Measurements from ENCODE around the gene DSCAML1.

GRCh38 chr11:117806846-117807245 is 9.8 kb upstream of the DSCAML1 start:
- TF ChIP-seq TOX (CRISPR knock-in tag; IDR thresholded peaks at IDR 0.05; ENCODE audit: borderline replicate concordance) = no peak
- TF ChIP-seq ZFP30 (CRISPR knock-in tag; IDR thresholded peaks at IDR 0.05) = no peak
- no peak for TF ChIP-seq RARB (CRISPR knock-in tag; IDR thresholded peaks at IDR 0.05)
- no peak for TF ChIP-seq GLIS3 (CRISPR knock-in tag; IDR thresholded peaks at IDR 0.05)
- TF ChIP-seq, protein P1, sequence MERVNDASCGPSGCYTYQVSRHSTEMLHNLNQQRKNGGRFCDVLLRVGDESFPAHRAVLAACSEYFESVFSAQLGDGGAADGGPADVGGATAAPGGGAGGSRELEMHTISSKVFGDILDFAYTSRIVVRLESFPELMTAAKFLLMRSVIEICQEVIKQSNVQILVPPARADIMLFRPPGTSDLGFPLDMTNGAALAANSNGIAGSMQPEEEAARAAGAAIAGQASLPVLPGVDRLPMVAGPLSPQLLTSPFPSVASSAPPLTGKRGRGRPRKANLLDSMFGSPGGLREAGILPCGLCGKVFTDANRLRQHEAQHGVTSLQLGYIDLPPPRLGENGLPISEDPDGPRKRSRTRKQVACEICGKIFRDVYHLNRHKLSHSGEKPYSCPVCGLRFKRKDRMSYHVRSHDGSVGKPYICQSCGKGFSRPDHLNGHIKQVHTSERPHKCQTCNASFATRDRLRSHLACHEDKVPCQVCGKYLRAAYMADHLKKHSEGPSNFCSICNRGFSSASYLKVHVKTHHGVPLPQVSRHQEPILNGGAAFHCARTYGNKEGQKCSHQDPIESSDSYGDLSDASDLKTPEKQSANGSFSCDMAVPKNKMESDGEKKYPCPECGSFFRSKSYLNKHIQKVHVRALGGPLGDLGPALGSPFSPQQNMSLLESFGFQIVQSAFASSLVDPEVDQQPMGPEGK (CRISPR knock-in tag; IDR thresholded peaks at IDR 0.05; ENCODE audit: borderline replicate concordance) = no peak
- TF ChIP-seq SNAI2 (CRISPR knock-in tag; IDR thresholded peaks at IDR 0.05) = no peak
- TF ChIP-seq CREB5 (CRISPR knock-in tag; IDR thresholded peaks at IDR 0.05; ENCODE audit: low read depth) = no peak
- TF ChIP-seq, protein P2, sequence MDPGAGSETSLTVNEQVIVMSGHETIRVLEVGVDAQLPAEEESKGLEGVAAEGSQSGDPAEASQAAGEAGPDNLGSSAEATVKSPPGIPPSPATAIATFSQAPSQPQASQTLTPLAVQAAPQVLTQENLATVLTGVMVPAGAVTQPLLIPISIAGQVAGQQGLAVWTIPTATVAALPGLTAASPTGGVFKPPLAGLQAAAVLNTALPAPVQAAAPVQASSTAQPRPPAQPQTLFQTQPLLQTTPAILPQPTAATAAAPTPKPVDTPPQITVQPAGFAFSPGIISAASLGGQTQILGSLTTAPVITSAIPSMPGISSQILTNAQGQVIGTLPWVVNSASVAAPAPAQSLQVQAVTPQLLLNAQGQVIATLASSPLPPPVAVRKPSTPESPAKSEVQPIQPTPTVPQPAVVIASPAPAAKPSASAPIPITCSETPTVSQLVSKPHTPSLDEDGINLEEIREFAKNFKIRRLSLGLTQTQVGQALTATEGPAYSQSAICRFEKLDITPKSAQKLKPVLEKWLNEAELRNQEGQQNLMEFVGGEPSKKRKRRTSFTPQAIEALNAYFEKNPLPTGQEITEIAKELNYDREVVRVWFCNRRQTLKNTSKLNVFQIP (CRISPR knock-in tag; IDR thresholded peaks at IDR 0.05; ENCODE audit: borderline replicate concordance, low read depth) = no peak
- TF ChIP-seq CSDC2 (CRISPR knock-in tag; IDR thresholded peaks at IDR 0.05) = no peak
- TF ChIP-seq ISL1 (CRISPR knock-in tag; IDR thresholded peaks at IDR 0.05) = no peak
- no peak for TF ChIP-seq ZNF565 (CRISPR knock-in tag; conservative IDR thresholded peaks at IDR 0.05; ENCODE audit: low read depth)
- TF ChIP-seq TSHZ2 (CRISPR knock-in tag; IDR thresholded peaks at IDR 0.05) = no peak
- TF ChIP-seq OSR1 (CRISPR knock-in tag; IDR thresholded peaks at IDR 0.05) = no peak
- TF ChIP-seq TCF4 (CRISPR knock-in tag; IDR thresholded peaks at IDR 0.05; ENCODE audit: borderline replicate concordance) = no peak

Measured in SK-N-SH treated with all-trans-retinoic acid at 6 μM for 48 hours (cell line).